Measurements from ENCODE around the gene MTA1.

DNA sequence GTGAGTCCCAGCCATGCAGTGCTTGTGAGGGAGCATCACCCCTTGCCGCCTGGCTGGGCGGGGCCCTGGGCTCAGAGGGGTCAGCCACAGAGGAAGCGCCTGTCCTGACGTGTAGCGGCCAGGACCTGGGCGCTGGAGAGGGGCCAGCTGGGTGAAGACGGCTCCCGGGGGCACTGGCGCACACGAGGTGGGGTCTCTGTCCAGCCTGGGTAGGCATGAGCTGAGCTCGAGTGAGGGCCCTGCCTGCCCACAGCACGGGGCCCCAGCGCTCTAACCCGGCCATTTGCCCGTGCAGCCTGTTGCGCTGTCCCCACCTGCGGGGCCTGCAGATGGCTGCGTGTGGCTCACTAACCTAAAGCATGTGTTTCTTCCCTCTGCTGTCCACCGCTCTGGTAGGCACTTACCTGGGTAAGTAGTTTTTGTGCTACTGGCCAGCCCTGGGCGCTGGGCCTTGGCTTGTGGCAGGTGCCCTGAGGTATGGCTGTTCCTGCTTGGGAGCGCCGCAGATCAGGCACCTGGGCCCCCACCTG lies 48.4 kb downstream of the MTA1 start:
- no peak for TF ChIP-seq REST (IDR thresholded peaks at IDR 0.05)
- TF ChIP-seq CTCF (IDR thresholded peaks at IDR 0.05): no peak
- no peak for TF ChIP-seq MAX (IDR thresholded peaks at IDR 0.05)
- TF ChIP-seq POLR2A (IDR thresholded peaks at IDR 0.05; ENCODE audit: low read length): no peak
- TF ChIP-seq NFE2L2 (conservative IDR thresholded peaks at IDR 0.05; ENCODE audit: low read length): no peak
- TF ChIP-seq, protein P1, sequence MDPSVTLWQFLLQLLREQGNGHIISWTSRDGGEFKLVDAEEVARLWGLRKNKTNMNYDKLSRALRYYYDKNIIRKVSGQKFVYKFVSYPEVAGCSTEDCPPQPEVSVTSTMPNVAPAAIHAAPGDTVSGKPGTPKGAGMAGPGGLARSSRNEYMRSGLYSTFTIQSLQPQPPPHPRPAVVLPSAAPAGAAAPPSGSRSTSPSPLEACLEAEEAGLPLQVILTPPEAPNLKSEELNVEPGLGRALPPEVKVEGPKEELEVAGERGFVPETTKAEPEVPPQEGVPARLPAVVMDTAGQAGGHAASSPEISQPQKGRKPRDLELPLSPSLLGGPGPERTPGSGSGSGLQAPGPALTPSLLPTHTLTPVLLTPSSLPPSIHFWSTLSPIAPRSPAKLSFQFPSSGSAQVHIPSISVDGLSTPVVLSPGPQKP (IDR thresholded peaks at IDR 0.05; ENCODE audit: low read depth, low read length): no peak
